Measurements from ENCODE around the gene C13orf46. TPM values are rescaled to one million over a fixed set of nuclear protein-coding genes. Genes with fewer than 3 reads are reported as not detected.

C13orf46 gene
- total and polyA plus RNA-seq, 8 donors: 2.9 to 23.1 (median 10.6) TPM

GRCh38 chr13:114010401-114011101, 36.7 kb upstream of the C13orf46 start:
- Histone ChIP-seq H3K27ac (no peak overlapping the region), H3K27me3 (no peaks in the 10 kb centered on the region), H3K4me1 (no peaks in the 10 kb centered on the region), H3K4me3 (no peak overlapping the region), H3K36me3 (no peaks in the 10 kb centered on the region), H3K9me3 (no peaks in the 10 kb centered on the region)
- DNase-seq (peak in 1 of 6 donors; percentile 71), ATAC-seq (no peak), FAIRE-seq (no peak)
- intact Hi-C loops (cut with DNase I): no loop called here
- TF ChIP-seq CTCF (IDR thresholded peaks at IDR 0.05): no peak
- 91 to 96% methylated on average over 31 to 37 of the region's 37 CpGs for WGBS, 2 donors

GRCh38 chr13:114009590-114010400, 35.9 kb upstream of the C13orf46 start:
- FAIRE-seq: no peak
- intact Hi-C loops (cut with DNase I): no loop called here
- no peak for TF ChIP-seq CTCF (IDR thresholded peaks at IDR 0.05)
- Histone ChIP-seq H3K4me3 (no peak overlapping the region), H3K36me3 (no peaks in the 10 kb centered on the region), H3K4me1 (no peaks in the 10 kb centered on the region), H3K27ac (no peak overlapping the region), H3K27me3 (no peaks in the 10 kb centered on the region), H3K9me3 (no peaks in the 10 kb centered on the region)
- no peak for ATAC-seq
- peak in 1 of 6 donors; percentile 70 for DNase-seq
- 93% methylated on average over 31 of the region's 31 CpGs for WGBS, 2 donors

GRCh38 chr13:114008964-114009589, 35.2 kb upstream of the C13orf46 start:
- DNase-seq (peak in 1 of 6 donors; percentile 41), FAIRE-seq (no peak), ATAC-seq (no peak)
- intact Hi-C loops (cut with DNase I): no loop called here
- H3K27me3 ChIP-seq: no peaks in the 10 kb centered on the region
- no peak for TF ChIP-seq CTCF (IDR thresholded peaks at IDR 0.05)
- no peaks in the 10 kb centered on the region for H3K4me1 ChIP-seq
- no peaks in the 10 kb centered on the region for H3K9me3 ChIP-seq
- WGBS, 2 donors: 89 to 91% methylated on average over 33 of the region's 33 CpGs
- no peak overlapping the region for H3K4me3 ChIP-seq
- no peak overlapping the region for H3K27ac ChIP-seq
- no peaks in the 10 kb centered on the region for H3K36me3 ChIP-seq

- H3K4me3 ChIP-seq: no peak overlapping the region
- H3K4me1 ChIP-seq: no peaks in the 10 kb centered on the region
- no peak for FAIRE-seq
- no peak for TF ChIP-seq CTCF (IDR thresholded peaks at IDR 0.05)
- no peak overlapping the region for H3K27ac ChIP-seq
- H3K9me3 ChIP-seq: no peaks in the 10 kb centered on the region
- no peaks in the 10 kb centered on the region for H3K27me3 ChIP-seq
- intact Hi-C loops (cut with DNase I): no loop called here
- peak in 1 of 6 donors; percentile 21 for DNase-seq
- WGBS, 2 donors: 90 to 94% methylated on average over 12 of the region's 12 CpGs
- H3K36me3 ChIP-seq: no peaks in the 10 kb centered on the region
- no peak for ATAC-seq
Observed at GRCh38 chr13:114007566-114007965, 33.7 kb upstream of the C13orf46 start.
